A549 treated with CpdA at 1 μM for 4 hours (cell line): ENCODE results near the gene NEMF. TPM values are rescaled to one million over a fixed set of nuclear protein-coding genes. Genes with fewer than 3 reads are reported as not detected.

Experiments
- total RNA-seq: library from RNA; stranded (reverse); fragments of 200-300 nt; extraction: Qiagen RNA extraction; gene quantifications from 5 replicates; pipeline ENCODE4 v1.2.3, GENCODE V29; 2022; ENCODE audit warnings: low read depth

The NEMF gene
- 29.8 to 45.7 TPM (median 36.8 TPM) in 5 replicates for total RNA-seq

DNA sequence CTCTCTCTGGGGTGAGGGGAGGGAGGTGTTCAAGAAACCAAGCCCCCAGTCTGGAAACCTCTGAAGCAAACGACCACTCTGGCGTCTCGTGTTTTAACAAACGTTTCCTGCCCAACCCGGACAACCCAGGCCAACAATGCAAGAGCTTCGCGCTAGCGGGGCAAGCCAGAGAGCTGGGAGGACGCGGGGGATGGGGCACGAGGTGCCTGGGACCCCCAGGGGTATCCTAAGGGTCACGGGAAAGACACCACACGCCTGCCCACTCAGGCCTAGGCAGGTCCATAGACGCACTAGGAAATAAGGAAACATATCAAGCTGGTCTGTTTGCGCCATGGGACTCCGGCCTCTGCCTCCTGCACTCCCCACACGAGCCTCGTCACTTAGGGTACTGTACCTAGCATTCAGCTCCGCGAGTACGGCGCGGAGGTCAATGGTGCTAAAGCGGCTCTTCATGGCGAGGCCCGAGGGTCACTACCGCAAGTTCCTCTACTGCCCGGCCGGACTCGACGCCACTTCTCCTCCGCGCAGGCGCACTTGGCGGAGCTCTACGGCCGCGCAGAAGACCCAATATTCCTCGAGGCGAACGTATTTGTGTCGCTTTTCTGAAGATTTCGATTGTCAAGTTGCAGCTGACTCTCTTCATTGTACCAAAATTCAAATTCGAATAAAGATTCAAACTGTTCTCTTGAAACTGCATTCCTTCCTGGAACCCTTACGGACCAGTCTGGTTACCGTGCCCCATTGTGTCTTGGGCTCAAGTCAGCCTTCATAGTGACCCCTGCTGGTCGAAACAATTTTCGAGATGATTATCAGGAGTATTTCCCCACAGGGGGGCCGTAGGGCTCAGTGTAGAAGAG lies at the start of gene NEMF:
NEMF (minus strand) TSS at position 488 of the 857 bp plus-strand sequence; CDS start at position 453, 35 bp downstream.

DNA sequence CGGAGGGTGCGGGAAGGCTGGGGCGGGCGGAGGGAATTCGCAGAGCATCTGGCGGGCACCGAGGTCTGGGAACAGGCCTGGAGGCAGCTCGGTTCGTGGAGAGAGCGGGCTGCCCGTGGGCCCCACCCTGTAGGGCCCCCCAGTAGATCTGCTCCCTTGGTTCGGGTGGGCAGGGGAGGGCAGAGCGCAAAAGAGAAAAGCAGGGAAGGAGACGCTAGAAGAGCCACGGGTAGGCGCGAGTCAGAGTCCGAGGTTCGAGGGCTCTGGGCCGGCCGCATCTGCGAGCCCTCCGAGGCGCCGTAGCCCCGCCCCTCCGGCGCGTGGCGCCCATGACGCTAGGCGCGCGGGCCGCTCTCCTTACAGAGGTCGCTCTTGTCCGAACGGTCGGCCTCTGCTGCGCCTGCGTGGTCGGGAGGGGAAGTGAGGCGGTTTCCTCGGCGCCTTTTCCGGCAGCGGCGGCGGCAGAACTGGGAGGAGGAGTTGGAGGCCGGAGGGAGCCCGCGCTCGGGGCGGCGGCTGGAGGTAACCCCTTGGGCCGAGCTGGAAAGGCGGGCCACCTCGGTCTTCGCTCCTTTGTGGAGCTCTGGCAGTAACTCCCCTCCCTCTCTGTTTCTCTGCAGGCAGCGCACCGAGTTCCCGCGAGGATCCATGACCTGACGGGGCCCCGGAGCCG lies 40.2 kb upstream of the NEMF start, which contains the start of gene ARF6:
ARF6 (plus strand) TSS at position 447 of the 673 bp plus-strand sequence. CDS start 655 bp downstream, outside the sequence.

DNA sequence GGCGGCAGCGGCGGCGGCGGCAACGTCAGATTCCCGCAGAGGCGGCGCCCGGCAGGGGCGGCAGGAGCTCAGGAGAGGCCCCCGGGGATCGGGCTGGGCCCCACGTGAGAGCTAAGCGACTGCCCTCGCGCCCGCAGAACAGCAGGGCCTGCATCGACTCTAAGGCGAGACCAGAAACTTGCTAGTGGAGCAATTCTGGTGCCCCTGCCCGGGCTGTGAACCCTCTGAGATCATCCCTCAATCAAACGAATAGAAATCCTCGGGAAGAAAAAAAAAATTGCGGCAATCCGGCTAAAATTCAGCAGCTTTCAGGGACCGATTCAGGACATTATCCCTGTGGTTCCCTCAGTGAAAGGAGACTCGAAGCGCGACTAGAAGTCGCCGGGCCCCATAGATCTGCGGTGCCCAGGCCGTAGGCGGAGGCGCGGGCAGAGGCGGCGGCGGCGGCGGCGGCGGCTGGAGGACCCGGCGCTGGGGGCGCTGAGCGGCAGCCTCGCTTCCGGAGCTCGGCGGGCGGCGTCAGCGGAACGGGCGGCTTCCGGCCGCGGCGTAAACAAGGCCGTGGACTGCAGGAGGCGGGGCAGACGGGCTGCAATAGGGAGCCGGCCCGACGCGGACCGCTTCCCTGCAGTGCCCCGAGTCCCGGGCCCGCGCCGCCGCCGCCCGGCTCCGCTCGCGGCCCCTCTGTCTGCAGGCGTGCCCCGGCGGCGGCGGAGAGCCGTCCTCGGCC lies 84.9 kb downstream of the NEMF start, which contains the start of gene KLHDC2:
KLHDC2 (plus strand) TSS at position 583 of the 730 bp plus-strand sequence. CDS start 316 bp downstream, outside the sequence.

Other genes with a start within 250 kb of the NEMF start
- gene RPL36AL, start 232.2 kb downstream of the NEMF start, total RNA-seq: 412 to 498 TPM (median 444 TPM) in 5 replicates
- 49.4 to 52.0 TPM (median 50.0 TPM) in 5 replicates for gene MGAT2, start 232.0 kb downstream of the NEMF start, total RNA-seq
- gene DNAAF2, start 217.5 kb downstream of the NEMF start, total RNA-seq: 12.6 to 13.8 TPM (median 13.1 TPM) in 5 replicates
- gene POLE2, start 164.6 kb downstream of the NEMF start, total RNA-seq: 11.5 to 15.9 TPM (median 13.9 TPM) in 5 replicates
- 0.25 to 0.50 TPM (median 0.28 TPM) in 5 replicates for gene KLHDC1, start 159.7 kb downstream of the NEMF start, total RNA-seq
- gene KLHDC2, start 84.6 kb downstream of the NEMF start, total RNA-seq: 28.3 to 34.5 TPM (median 33.5 TPM) in 5 replicates
- gene ARF6, start 40.3 kb upstream of the NEMF start, total RNA-seq: 63.1 to 66.8 TPM (median 65.6 TPM) in 5 replicates